GM23338 (cell line): Measurements from ENCODE around the gene CRTC1. TPM values are rescaled to one million over a fixed set of nuclear protein-coding genes. Genes with fewer than 3 reads are reported as not detected.

Experiments
- ATAC-seq: fragments of 200-7000 bp; cut with Tn5 transposase; 3 replicates; pipeline ENCODE4 v1.9.1; 2020
- DNase-seq: peaks from one replicate; pipeline ENCODE4 v3.0.0-alpha.2; 2015; ENCODE audit warnings: low spot score
- H2AFZ ChIP-seq: fragments of 200-600 bp; sonication (generic); 2 replicates; pipeline ENCODE4 v1.8.0; 2016; ENCODE audit warnings: antibody characterized with exemption, mild to moderate bottlenecking, moderate library complexity
- H3F3A ChIP-seq: fragments of 200-600 bp; sonication (generic); replicated peaks from 2 replicates; pipeline ENCODE4 v1.8.0; 2017; ENCODE audit warnings: antibody characterized with exemption, mixed run types, low read depth
- H3K27ac ChIP-seq: fragments of 200-600 bp; sonication (generic); 2 replicates; pipeline ENCODE4 v1.6.1; 2016; ENCODE audit warnings: low read depth
- H3K27me3 ChIP-seq: fragments of 200-600 bp; sonication (generic); 2 replicates; pipeline ENCODE4 v1.8.0; 2016; ENCODE audit warnings: mild to moderate bottlenecking, mixed run types, moderate library complexity; ENCODE audit not compliant: insufficient read depth
- H3K36me3 ChIP-seq: fragments of 200-600 bp; sonication (generic); 2 replicates; pipeline ENCODE4 v1.8.0; 2016; ENCODE audit warnings: mild to moderate bottlenecking; ENCODE audit not compliant: insufficient read depth
- H3K4me1 ChIP-seq: fragments of 200-600 bp; sonication (generic); 2 replicates; pipeline ENCODE4 v1.8.0; 2016; ENCODE audit warnings: mild to moderate bottlenecking, moderate library complexity; ENCODE audit not compliant: insufficient read depth
- H3K4me2 ChIP-seq: fragments of 200-600 bp; sonication (generic); 2 replicates; pipeline ENCODE4 v1.7.1; 2017; ENCODE audit warnings: mixed run types
- H3K4me3 ChIP-seq: fragments of 200-600 bp; sonication (generic); 2 replicates; pipeline ENCODE4 v1.6.1; 2016; ENCODE audit warnings: mixed run types
- H3K79me2 ChIP-seq: fragments of 200-600 bp; sonication (generic); replicated peaks from 2 replicates; pipeline ENCODE4 v1.8.0; 2017; ENCODE audit warnings: mild to moderate bottlenecking; ENCODE audit not compliant: insufficient read depth
- H3K9me2 ChIP-seq: fragments of 200-600 bp; sonication (generic); 2 replicates; pipeline ENCODE4 v1.8.0; 2017; ENCODE audit not compliant: insufficient read depth
- H4K20me1 ChIP-seq: fragments of 200-600 bp; sonication (generic); replicated peaks from 2 replicates; pipeline ENCODE4 v1.8.0; 2017; ENCODE audit warnings: mild to moderate bottlenecking; ENCODE audit not compliant: insufficient read depth
- H3K27ac Mint-ChIP-seq: 2 replicates; pipeline ENCODE4 v1.8.0; 2020; ENCODE audit warnings: inconsistent platforms, mild to moderate bottlenecking, moderate library complexity, mixed read lengths
- H3K27me3 Mint-ChIP-seq: 3 replicates; pipeline ENCODE4 v1.8.0; 2022; ENCODE audit warnings: low read depth, mild to moderate bottlenecking, moderate library complexity, mixed read lengths, inconsistent platforms; ENCODE audit not compliant: insufficient read depth, poor library complexity
- H3K36me3 Mint-ChIP-seq: 3 replicates; pipeline ENCODE4 v1.8.0; 2021; ENCODE audit warnings: low read depth, mild to moderate bottlenecking, inconsistent platforms, moderate library complexity, mixed read lengths
- H3K4me1 Mint-ChIP-seq: 3 replicates; pipeline ENCODE4 v1.8.0; 2020; ENCODE audit warnings: mild to moderate bottlenecking, inconsistent platforms, mixed read lengths
- H3K4me3 Mint-ChIP-seq: 3 replicates; pipeline ENCODE4 v1.8.0; 2021; ENCODE audit warnings: moderate library complexity, mild to moderate bottlenecking, inconsistent platforms, mixed read lengths
- H3K9me3 Mint-ChIP-seq: 3 replicates; pipeline ENCODE4 v1.8.0; 2020; ENCODE audit warnings: moderate library complexity, mild to moderate bottlenecking, inconsistent platforms, mixed read lengths
- CREB1 ChIP-seq: fragments of 250-450 bp; sonication (Bioruptor Pico); IDR thresholded peaks from 2 replicates; pipeline ENCODE4 v1.5.0; 2020; ENCODE audit warnings: low read depth, mild to moderate bottlenecking, moderate library complexity
- ETS1 ChIP-seq: IDR thresholded peaks from 2 replicates; pipeline ENCODE4 v1.6.1; 2016; ENCODE audit warnings: antibody characterized with exemption
- EZH2 ChIP-seq: fragments of 200-600 bp; sonication (generic); IDR thresholded peaks from one replicate; pipeline ENCODE4 v1.8.0; 2017; ENCODE audit warnings: antibody characterized with exemption, mild to moderate bottlenecking, low read depth; ENCODE audit not compliant: unreplicated experiment
- EZH2phosphoT487 ChIP-seq: fragments of 200-600 bp; sonication (generic); IDR thresholded peaks from one replicate; pipeline ENCODE4 v1.8.1; 2018; ENCODE audit warnings: antibody characterized with exemption; ENCODE audit not compliant: unreplicated experiment
- JUNB ChIP-seq: IDR thresholded peaks from one replicate; pipeline ENCODE4 v1.6.1; 2016; ENCODE audit warnings: antibody characterized with exemption; ENCODE audit not compliant: unreplicated experiment
- NANOG ChIP-seq: IDR thresholded peaks from 2 replicates; pipeline ENCODE4 v1.6.1; 2016; ENCODE audit warnings: antibody characterized with exemption, borderline replicate concordance
- POLR2AphosphoS5 ChIP-seq: IDR thresholded peaks from 2 replicates; pipeline ENCODE4 v1.6.1; 2016; ENCODE audit warnings: antibody characterized with exemption, low read depth
- STAT1 ChIP-seq: IDR thresholded peaks from one replicate; pipeline ENCODE4 v1.6.1; 2016; ENCODE audit warnings: antibody characterized with exemption; ENCODE audit not compliant: unreplicated experiment
- ZNF114 ChIP-seq: fragments of 250-450 bp; sonication (Bioruptor Pico); IDR thresholded peaks from 2 replicates; pipeline ENCODE4 v1.5.0; 2020; ENCODE audit warnings: mild to moderate bottlenecking, moderate library complexity
- ZNF331 ChIP-seq: fragments of 250-450 bp; sonication (Bioruptor Pico); IDR thresholded peaks from 2 replicates; pipeline ENCODE4 v1.5.0; 2020; ENCODE audit warnings: low read depth, mild to moderate bottlenecking, moderate library complexity
- polyA plus RNA-seq: library from polyadenylated mRNA; unstranded; fragments of >200 nt; fragmentation: Nextera tagmentation; extraction: Ambion mirVana; gene quantifications from 2 replicates; pipeline ENCODE4 v1.2.1, GENCODE V29; 2016
- total RNA-seq: library from RNA; depleted of rRNA; stranded (reverse); fragments of >200 nt; shearing (Covaris generic); gene quantifications from 2 replicates; pipeline ENCODE4 v1.2.3, GENCODE V29; 2014
- TF ChIP-seq, protein P1 (sequence below): IDR thresholded peaks from one replicate; pipeline ENCODE4 v1.6.1; 2018; ENCODE audit warnings: antibody characterized with exemption; ENCODE audit not compliant: unreplicated experiment
- TF ChIP-seq, protein P2 (sequence below), 2 experiments: fragments of 200-600 bp in 1 of 2; sonication (generic) in 1 of 2; conservative IDR thresholded peaks; 2 replicates each; pipeline versions ENCODE4 v1.5.1 to v1.6.1; 2016 to 2017; ENCODE audit warnings: antibody characterized with exemption in 2 of 2, low read depth in 2 of 2, mild to moderate bottlenecking in 2 of 2, moderate library complexity in 1 of 2
- TF ChIP-seq, protein P3 (sequence below): fragments of 250-450 bp; sonication (Bioruptor Pico); IDR thresholded peaks from 2 replicates; pipeline ENCODE4 v1.5.0; 2020; ENCODE audit warnings: mild to moderate bottlenecking, moderate library complexity

Gene CRTC1
- total and polyA plus RNA-seq, 2 experiments from 2014 or later, result 5.4 to 8.4 TPM

DNA sequence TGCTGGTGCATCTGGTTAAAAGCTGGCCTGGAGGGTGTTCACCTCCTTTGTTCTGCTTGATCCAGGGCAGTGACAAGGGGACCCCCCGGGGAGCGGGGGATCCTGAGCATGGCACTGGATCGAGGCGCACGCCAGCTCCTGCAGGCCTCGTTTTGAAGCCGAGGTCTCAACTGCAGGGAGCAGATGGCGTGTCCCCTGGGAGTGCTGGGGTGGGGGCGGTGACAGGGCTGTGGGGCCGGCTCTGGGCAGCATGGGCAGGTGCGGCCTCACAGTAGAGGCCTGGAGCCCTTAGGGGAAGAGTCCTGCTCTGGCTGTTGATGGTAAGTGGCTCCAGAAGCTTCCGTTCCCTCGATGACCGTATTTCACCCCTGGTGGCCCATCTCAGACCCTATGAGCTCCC is 51.8 kb downstream of the CRTC1 start:
- DNase-seq, result no peak
- Mint-ChIP-seq H3K9me3 (no peaks in the 10 kb centered on the region), H3K36me3 (no peaks in the 10 kb centered on the region; the same call in 2 of the 3 replicates), H3K4me1 (peaks cover 6% of the 10 kb centered on the region), H3K27ac (no peak overlapping the region), H3K4me3 (no peak overlapping the region), H3K27me3 (peaks cover 8% of the 10 kb centered on the region)
- H3K27me3 ChIP-seq, result no peaks in the 10 kb centered on the region
- H4K20me1 ChIP-seq, result no peaks in the 10 kb centered on the region; the same call in 1 of the 2 replicates
- no peak overlapping the region for H3K27ac ChIP-seq
- no peaks in the 10 kb centered on the region for H3K9me2 ChIP-seq
- H3K4me1 ChIP-seq, result no peaks in the 10 kb centered on the region
- no peak overlapping the region for H3K4me3 ChIP-seq
- no peak overlapping the region for H2AFZ ChIP-seq
- TF ChIP-seq NANOG, result no peak
- no peak for TF ChIP-seq ZNF114 (CRISPR knock-in tag)
- TF ChIP-seq POLR2AphosphoS5, result no peak
- TF ChIP-seq EZH2, result no peak
- no peak for TF ChIP-seq ETS1
- TF ChIP-seq ZNF331, result no peak
- no peak for TF ChIP-seq CREB1 (CRISPR knock-in tag)
- TF ChIP-seq, protein P1, sequence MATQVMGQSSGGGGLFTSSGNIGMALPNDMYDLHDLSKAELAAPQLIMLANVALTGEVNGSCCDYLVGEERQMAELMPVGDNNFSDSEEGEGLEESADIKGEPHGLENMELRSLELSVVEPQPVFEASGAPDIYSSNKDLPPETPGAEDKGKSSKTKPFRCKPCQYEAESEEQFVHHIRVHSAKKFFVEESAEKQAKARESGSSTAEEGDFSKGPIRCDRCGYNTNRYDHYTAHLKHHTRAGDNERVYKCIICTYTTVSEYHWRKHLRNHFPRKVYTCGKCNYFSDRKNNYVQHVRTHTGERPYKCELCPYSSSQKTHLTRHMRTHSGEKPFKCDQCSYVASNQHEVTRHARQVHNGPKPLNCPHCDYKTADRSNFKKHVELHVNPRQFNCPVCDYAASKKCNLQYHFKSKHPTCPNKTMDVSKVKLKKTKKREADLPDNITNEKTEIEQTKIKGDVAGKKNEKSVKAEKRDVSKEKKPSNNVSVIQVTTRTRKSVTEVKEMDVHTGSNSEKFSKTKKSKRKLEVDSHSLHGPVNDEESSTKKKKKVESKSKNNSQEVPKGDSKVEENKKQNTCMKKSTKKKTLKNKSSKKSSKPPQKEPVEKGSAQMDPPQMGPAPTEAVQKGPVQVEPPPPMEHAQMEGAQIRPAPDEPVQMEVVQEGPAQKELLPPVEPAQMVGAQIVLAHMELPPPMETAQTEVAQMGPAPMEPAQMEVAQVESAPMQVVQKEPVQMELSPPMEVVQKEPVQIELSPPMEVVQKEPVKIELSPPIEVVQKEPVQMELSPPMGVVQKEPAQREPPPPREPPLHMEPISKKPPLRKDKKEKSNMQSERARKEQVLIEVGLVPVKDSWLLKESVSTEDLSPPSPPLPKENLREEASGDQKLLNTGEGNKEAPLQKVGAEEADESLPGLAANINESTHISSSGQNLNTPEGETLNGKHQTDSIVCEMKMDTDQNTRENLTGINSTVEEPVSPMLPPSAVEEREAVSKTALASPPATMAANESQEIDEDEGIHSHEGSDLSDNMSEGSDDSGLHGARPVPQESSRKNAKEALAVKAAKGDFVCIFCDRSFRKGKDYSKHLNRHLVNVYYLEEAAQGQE, result no peak
- TF ChIP-seq, protein P2, sequence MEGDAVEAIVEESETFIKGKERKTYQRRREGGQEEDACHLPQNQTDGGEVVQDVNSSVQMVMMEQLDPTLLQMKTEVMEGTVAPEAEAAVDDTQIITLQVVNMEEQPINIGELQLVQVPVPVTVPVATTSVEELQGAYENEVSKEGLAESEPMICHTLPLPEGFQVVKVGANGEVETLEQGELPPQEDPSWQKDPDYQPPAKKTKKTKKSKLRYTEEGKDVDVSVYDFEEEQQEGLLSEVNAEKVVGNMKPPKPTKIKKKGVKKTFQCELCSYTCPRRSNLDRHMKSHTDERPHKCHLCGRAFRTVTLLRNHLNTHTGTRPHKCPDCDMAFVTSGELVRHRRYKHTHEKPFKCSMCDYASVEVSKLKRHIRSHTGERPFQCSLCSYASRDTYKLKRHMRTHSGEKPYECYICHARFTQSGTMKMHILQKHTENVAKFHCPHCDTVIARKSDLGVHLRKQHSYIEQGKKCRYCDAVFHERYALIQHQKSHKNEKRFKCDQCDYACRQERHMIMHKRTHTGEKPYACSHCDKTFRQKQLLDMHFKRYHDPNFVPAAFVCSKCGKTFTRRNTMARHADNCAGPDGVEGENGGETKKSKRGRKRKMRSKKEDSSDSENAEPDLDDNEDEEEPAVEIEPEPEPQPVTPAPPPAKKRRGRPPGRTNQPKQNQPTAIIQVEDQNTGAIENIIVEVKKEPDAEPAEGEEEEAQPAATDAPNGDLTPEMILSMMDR (conservative IDR thresholded peaks at IDR 0.05; ENCODE audit: low read depth in 2 of 2), result no peak
- no peak for TF ChIP-seq STAT1
- TF ChIP-seq, protein P3, sequence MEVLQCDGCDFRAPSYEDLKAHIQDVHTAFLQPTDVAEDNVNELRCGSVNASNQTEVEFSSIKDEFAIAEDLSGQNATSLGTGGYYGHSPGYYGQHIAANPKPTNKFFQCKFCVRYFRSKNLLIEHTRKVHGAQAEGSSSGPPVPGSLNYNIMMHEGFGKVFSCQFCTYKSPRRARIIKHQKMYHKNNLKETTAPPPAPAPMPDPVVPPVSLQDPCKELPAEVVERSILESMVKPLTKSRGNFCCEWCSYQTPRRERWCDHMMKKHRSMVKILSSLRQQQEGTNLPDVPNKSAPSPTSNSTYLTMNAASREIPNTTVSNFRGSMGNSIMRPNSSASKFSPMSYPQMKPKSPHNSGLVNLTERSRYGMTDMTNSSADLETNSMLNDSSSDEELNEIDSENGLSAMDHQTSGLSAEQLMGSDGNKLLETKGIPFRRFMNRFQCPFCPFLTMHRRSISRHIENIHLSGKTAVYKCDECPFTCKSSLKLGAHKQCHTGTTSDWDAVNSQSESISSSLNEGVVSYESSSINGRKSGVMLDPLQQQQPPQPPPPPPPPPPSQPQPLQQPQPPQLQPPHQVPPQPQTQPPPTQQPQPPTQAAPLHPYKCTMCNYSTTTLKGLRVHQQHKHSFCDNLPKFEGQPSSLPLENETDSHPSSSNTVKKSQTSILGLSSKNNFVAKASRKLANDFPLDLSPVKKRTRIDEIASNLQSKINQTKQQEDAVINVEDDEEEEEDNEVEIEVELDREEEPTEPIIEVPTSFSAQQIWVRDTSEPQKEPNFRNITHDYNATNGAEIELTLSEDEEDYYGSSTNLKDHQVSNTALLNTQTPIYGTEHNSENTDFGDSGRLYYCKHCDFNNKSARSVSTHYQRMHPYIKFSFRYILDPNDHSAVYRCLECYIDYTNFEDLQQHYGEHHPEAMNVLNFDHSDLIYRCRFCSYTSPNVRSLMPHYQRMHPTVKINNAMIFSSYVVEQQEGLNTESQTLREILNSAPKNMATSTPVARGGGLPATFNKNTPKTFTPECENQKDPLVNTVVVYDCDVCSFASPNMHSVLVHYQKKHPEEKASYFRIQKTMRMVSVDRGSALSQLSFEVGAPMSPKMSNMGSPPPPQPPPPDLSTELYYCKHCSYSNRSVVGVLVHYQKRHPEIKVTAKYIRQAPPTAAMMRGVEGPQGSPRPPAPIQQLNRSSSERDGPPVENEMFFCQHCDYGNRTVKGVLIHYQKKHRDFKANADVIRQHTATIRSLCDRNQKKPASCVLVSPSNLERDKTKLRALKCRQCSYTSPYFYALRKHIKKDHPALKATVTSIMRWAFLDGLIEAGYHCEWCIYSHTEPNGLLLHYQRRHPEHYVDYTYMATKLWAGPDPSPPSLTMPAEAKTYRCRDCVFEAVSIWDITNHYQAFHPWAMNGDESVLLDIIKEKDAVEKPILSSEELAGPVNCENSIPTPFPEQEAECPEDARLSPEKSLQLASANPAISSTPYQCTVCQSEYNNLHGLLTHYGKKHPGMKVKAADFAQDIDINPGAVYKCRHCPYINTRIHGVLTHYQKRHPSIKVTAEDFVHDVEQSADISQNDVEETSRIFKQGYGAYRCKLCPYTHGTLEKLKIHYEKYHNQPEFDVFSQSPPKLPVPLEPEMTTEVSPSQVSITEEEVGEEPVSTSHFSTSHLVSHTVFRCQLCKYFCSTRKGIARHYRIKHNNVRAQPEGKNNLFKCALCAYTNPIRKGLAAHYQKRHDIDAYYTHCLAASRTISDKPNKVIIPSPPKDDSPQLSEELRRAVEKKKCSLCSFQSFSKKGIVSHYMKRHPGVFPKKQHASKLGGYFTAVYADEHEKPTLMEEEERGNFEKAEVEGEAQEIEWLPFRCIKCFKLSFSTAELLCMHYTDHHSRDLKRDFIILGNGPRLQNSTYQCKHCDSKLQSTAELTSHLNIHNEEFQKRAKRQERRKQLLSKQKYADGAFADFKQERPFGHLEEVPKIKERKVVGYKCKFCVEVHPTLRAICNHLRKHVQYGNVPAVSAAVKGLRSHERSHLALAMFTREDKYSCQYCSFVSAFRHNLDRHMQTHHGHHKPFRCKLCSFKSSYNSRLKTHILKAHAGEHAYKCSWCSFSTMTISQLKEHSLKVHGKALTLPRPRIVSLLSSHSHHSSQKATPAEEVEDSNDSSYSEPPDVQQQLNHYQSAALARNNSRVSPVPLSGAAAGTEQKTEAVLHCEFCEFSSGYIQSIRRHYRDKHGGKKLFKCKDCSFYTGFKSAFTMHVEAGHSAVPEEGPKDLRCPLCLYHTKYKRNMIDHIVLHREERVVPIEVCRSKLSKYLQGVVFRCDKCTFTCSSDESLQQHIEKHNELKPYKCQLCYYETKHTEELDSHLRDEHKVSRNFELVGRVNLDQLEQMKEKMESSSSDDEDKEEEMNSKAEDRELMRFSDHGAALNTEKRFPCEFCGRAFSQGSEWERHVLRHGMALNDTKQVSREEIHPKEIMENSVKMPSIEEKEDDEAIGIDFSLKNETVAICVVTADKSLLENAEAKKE, result no peak
- TF ChIP-seq JUNB, result no peak
- no peak for TF ChIP-seq EZH2phosphoT487
- no peaks in the 10 kb centered on the region for H3K36me3 ChIP-seq
- H3K79me2 ChIP-seq, result no peaks in the 10 kb centered on the region
- no peak for ATAC-seq
- H3F3A ChIP-seq, result no peaks in the 10 kb centered on the region
- no peak overlapping the region for H3K4me2 ChIP-seq
